MCF 10A (cell line): ENCODE measurements around the gene ART1. TPM values are rescaled to one million over a fixed set of nuclear protein-coding genes. Genes with fewer than 3 reads are reported as not detected.

Source experiments
- BruUV-seq: library from RNA; stranded (reverse); fragments of 400-500 nt; replicated peaks from 2 replicates; lab custom pipeline; 2021; lab: Mats Ljungman, UMichigan
- CTCF ChIA-PET: fragments of 300-600 bp; sonication (Branson Sonifier 250); formaldehyde crosslinking; extraction: SDS; loops from one replicate; lab custom pipeline; 2021; ENCODE audit warnings: antibody characterized with exemption, inconsistent platforms; lab: Yijun Ruan, JAX
- POLR2A ChIA-PET: fragments of 300-600, 350-650 bp; sonication (Branson Sonifier 250); formaldehyde crosslinking; extraction: SDS; loops from one replicate; lab custom pipeline; 2020; ENCODE audit warnings: antibody characterized with exemption, inconsistent platforms; lab: Yijun Ruan, JAX
- DNase-seq: peaks from one replicate; pipeline ENCODE4 v3.0.0-alpha.2; 2018; ENCODE audit not compliant: unreplicated experiment
- H3K27ac Mint-ChIP-seq: one replicate; pipeline ENCODE4 v1.8.0; 2022; ENCODE audit warnings: mild to moderate bottlenecking, low read depth, mixed read lengths; ENCODE audit not compliant: unreplicated experiment
- H3K27me3 Mint-ChIP-seq: one replicate; pipeline ENCODE4 v1.8.0; 2022; ENCODE audit warnings: mixed read lengths; ENCODE audit not compliant: insufficient read depth, unreplicated experiment
- H3K36me3 Mint-ChIP-seq: one replicate; pipeline ENCODE4 v1.8.0; 2022; ENCODE audit warnings: mild to moderate bottlenecking, moderate library complexity, mixed read lengths; ENCODE audit not compliant: insufficient read depth, unreplicated experiment
- H3K4me1 Mint-ChIP-seq: one replicate; pipeline ENCODE4 v1.8.0; 2022; ENCODE audit warnings: mixed read lengths; ENCODE audit not compliant: insufficient read depth, unreplicated experiment
- H3K4me3 Mint-ChIP-seq: one replicate; pipeline ENCODE4 v1.8.0; 2022; ENCODE audit warnings: mild to moderate bottlenecking, moderate library complexity, mixed read lengths; ENCODE audit not compliant: unreplicated experiment
- H3K9me3 Mint-ChIP-seq: one replicate; pipeline ENCODE4 v1.8.0; 2022; ENCODE audit warnings: mixed read lengths; ENCODE audit not compliant: unreplicated experiment
- CTCF ChIP-seq: fragments of 200-600 bp; IDR thresholded peaks from one replicate; pipeline ENCODE4 v1.8.0; 2022; ENCODE audit warnings: antibody characterized with exemption, mild to moderate bottlenecking; ENCODE audit not compliant: unreplicated experiment
- intact Hi-C: fragments of 100-400 bp; cut with micrococcal nuclease; formaldehyde crosslinking; loops from 2 replicates; pipeline ENCODE4 v1.14.1; 2022
- total RNA-seq: library from RNA; stranded (reverse); gene quantifications from 2 replicates; pipeline ENCODE4 v1.2.3, GENCODE V29; 2022

ART1 gene
- total RNA-seq, 1 experiment from 2014 or later = not detected

- intact Hi-C loops = no loop called here
- BruUV-seq = no TSS peak
- H3K4me1 Mint-ChIP-seq = no peaks in the 10 kb centered on the region
- H3K27ac Mint-ChIP-seq = no peak overlapping the region
- ChIA-PET POLR2A (no interaction called here), CTCF (no interaction called here)
- TF ChIP-seq CTCF = no peak
- no peak for DNase-seq
- no peaks in the 10 kb centered on the region for H3K36me3 Mint-ChIP-seq
- peaks cover 42% of the 10 kb centered on the region for H3K27me3 Mint-ChIP-seq
- no peaks in the 10 kb centered on the region for H3K9me3 Mint-ChIP-seq
- no peak overlapping the region for H3K4me3 Mint-ChIP-seq
Measured at GRCh38 chr11:3635641-3636375, 9.1 kb upstream of the ART1 start.

GRCh38 chr11:3637201-3637600 is 7.7 kb upstream of the ART1 start:
- no peak overlapping the region for H3K27ac Mint-ChIP-seq
- no peaks in the 10 kb centered on the region for H3K9me3 Mint-ChIP-seq
- ChIA-PET POLR2A (no interaction called here), CTCF (no interaction called here)
- intact Hi-C loops = no loop called here
- H3K4me1 Mint-ChIP-seq = peaks cover 5% of the 10 kb centered on the region
- no peak overlapping the region for H3K4me3 Mint-ChIP-seq
- peaks cover 53% of the 10 kb centered on the region for H3K27me3 Mint-ChIP-seq
- H3K36me3 Mint-ChIP-seq = no peaks in the 10 kb centered on the region
- no peak for TF ChIP-seq CTCF
- BruUV-seq = no TSS peak
- DNase-seq = no peak

GRCh38 chr11:3638513-3638912 is 6.4 kb upstream of the ART1 start:
- TF ChIP-seq CTCF = no peak
- no peak overlapping the region for H3K27ac Mint-ChIP-seq
- intact Hi-C loops = no loop called here
- DNase-seq = no peak
- H3K9me3 Mint-ChIP-seq = no peaks in the 10 kb centered on the region
- POLR2A ChIA-PET = no interaction called here
- H3K36me3 Mint-ChIP-seq = no peaks in the 10 kb centered on the region
- peaks cover 5% of the 10 kb centered on the region for H3K4me1 Mint-ChIP-seq
- BruUV-seq = no TSS peak
- no peak overlapping the region for H3K4me3 Mint-ChIP-seq
- CTCF ChIA-PET = interaction anchor here (1.0 kb wide), 1 partner anchor 28 kb away, joined by 3 read pairs; no protein-coding TSS in a partner anchor
- H3K27me3 Mint-ChIP-seq = peaks cover 53% of the 10 kb centered on the region

- no peak overlapping the region for H3K27ac Mint-ChIP-seq
- intact Hi-C loops = no loop called here
- H3K9me3 Mint-ChIP-seq = no peaks in the 10 kb centered on the region
- H3K4me1 Mint-ChIP-seq = peaks cover 12% of the 10 kb centered on the region
- no peak overlapping the region for H3K4me3 Mint-ChIP-seq
- peaks cover 5% of the 10 kb centered on the region for H3K36me3 Mint-ChIP-seq
- CTCF ChIA-PET = no interaction called here
- no peak for DNase-seq
- no peak for TF ChIP-seq CTCF
- BruUV-seq = no TSS peak
- H3K27me3 Mint-ChIP-seq = peaks cover 52% of the 10 kb centered on the region
- POLR2A ChIA-PET = no interaction called here
Measured at GRCh38 chr11:3639841-3640240, 5.1 kb upstream of the ART1 start.
